ENCODE measurements around the gene FAN1. TPM values are rescaled to one million over a fixed set of nuclear protein-coding genes. Genes with fewer than 3 reads are reported as not detected.
A peak's percentile ranks its signal among the peaks of the same experiment; 100 is the strongest.

The FAN1 gene
- total and polyA plus RNA-seq, 2 of the 13 experiments (the other 11 are each of a cell fraction or from before 2014, with no cell fraction given) = 10.8 to 20.1 TPM

DNA sequence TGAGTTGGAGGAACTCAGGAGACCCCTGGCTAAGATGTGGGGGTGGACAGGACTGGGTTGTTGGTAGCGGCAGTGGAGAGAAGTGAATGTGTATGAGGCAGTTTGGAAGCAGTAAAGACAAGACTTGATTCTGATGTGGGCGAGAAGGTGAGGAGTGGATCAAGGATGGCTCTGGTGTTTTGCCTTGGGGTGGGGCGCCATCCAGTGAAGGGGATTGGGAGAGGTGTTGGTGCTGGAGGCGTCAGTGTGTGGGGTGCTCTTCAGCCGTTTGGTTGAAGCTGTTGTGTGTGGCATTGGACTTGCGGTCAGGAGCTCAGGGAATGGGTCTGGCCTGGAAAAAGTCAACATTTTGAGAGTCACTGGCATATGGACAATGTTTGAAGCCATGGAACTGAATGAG is 13.3 kb downstream of the FAN1 start:
- no TSS peak for BruUV-seq (replicated peaks)
- H3K9ac ChIP-seq (ENCODE audit: insufficient read depth, low read depth, low read length) = no peak overlapping the region
- no peak overlapping the region for H3K4me3 ChIP-seq (replicated peaks in 1 of 3; ENCODE audit: insufficient read depth in 1 of 3, low read depth in 2 of 3, low read length in 3 of 3)
- intact Hi-C loops (cut with micrococcal nuclease; ENCODE audit: unreplicated experiment) (no loop called here), in situ Hi-C loops (cut with HindIII; ENCODE audit: extremely low pct_ligation_motif_present, low pct_unique_long_range_greater_than_20kb) (no loop called here)
- no peaks in the 10 kb centered on the region for H3K27me3 ChIP-seq (ENCODE audit: control insufficient read depth in 1 of 2, insufficient read depth in 2 of 2, low read length in 2 of 2)
- no peak overlapping the region for H2AFZ ChIP-seq (ENCODE audit: low read length)
- ChIA-PET CTCF (ENCODE audit: low intra/inter-chr PET ratio, low total read pairs) (no interaction called here), POLR2A (no interaction called here)
- WGBS (ENCODE audit: low lambda C conversion rate) = 91% methylated on average over 6 of the region's 6 CpGs
- no peak for DNase-seq (ENCODE audit: low spot score)
- H3K4me2 ChIP-seq (ENCODE audit: low read depth, low read length) = no peak overlapping the region
- H3K27ac ChIP-seq (ENCODE audit: extremely low read length, insufficient read depth, low read length) = no peak overlapping the region
- ATAC-seq = no peak
- TF ChIP-seq ZNF552 (CRISPR knock-in tag; IDR thresholded peaks at IDR 0.05; ENCODE audit: borderline replicate concordance) (no peak), CTCF (CRISPR knock-in tag; IDR thresholded peaks at IDR 0.05) (peak; percentile 11; the same call in 1 of the 2 replicates)
- H3K36me3 ChIP-seq (replicated peaks in 1 of 2; ENCODE audit: control insufficient read depth in 1 of 2, insufficient read depth in 2 of 2, low read length in 2 of 2) = peaks cover 8 to 62% of the 10 kb centered on the region in 2 experiments; a peak in 4 of 5 replicates
- no peaks in the 10 kb centered on the region for H3K9me3 ChIP-seq (ENCODE audit: low read length)
- H3K4me1 ChIP-seq (ENCODE audit: insufficient read depth, low read length) = no peaks in the 10 kb centered on the region
- no peaks in the 10 kb centered on the region for H3K79me2 ChIP-seq (ENCODE audit: insufficient read depth, low read length)
- no peak for FAIRE-seq
- H4K20me1 ChIP-seq (ENCODE audit: insufficient read depth, low read length) = no peaks in the 10 kb centered on the region

GRCh38 chr15:30917675-30918074 is 14.0 kb downstream of the FAN1 start:
- Histone ChIP-seq H3K79me2 (ENCODE audit: insufficient read depth, low read length) (no peaks in the 10 kb centered on the region), H3K36me3 (replicated peaks in 1 of 2; ENCODE audit: control insufficient read depth in 1 of 2, insufficient read depth in 2 of 2, low read length in 2 of 2) (peaks cover 8 to 66% of the 10 kb centered on the region in 2 experiments), H4K20me1 (ENCODE audit: insufficient read depth, low read length) (no peaks in the 10 kb centered on the region), H3K27me3 (ENCODE audit: control insufficient read depth in 1 of 2, insufficient read depth in 2 of 2, low read length in 2 of 2) (no peaks in the 10 kb centered on the region), H3K9ac (ENCODE audit: insufficient read depth, low read depth, low read length) (no peak overlapping the region), H3K9me3 (ENCODE audit: low read length) (no peaks in the 10 kb centered on the region), H3K27ac (ENCODE audit: extremely low read length, insufficient read depth, low read length) (no peak overlapping the region), H3K4me3 (replicated peaks in 1 of 3; ENCODE audit: insufficient read depth in 1 of 3, low read depth in 2 of 3, low read length in 3 of 3) (no peak overlapping the region), H2AFZ (ENCODE audit: low read length) (no peak overlapping the region), H3K4me2 (ENCODE audit: low read depth, low read length) (no peak overlapping the region), H3K4me1 (ENCODE audit: insufficient read depth, low read length) (no peaks in the 10 kb centered on the region)
- ATAC-seq (no peak), DNase-seq (ENCODE audit: low spot score) (no peak), FAIRE-seq (no peak)
- CTCF ChIA-PET (ENCODE audit: low intra/inter-chr PET ratio, low total read pairs) = no interaction called here
- TF ChIP-seq, protein P1, sequence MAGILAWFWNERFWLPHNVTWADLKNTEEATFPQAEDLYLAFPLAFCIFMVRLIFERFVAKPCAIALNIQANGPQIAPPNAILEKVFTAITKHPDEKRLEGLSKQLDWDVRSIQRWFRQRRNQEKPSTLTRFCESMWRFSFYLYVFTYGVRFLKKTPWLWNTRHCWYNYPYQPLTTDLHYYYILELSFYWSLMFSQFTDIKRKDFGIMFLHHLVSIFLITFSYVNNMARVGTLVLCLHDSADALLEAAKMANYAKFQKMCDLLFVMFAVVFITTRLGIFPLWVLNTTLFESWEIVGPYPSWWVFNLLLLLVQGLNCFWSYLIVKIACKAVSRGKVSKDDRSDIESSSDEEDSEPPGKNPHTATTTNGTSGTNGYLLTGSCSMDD (CRISPR knock-in tag; IDR thresholded peaks at IDR 0.05) = no peak
- no peak for TF ChIP-seq EED (CRISPR knock-in tag; IDR thresholded peaks at IDR 0.05)
- no peak for TF ChIP-seq ELF1 (CRISPR knock-in tag; IDR thresholded peaks at IDR 0.05)
- no peak for TF ChIP-seq EEA1 (CRISPR knock-in tag; IDR thresholded peaks at IDR 0.05; ENCODE audit: borderline replicate concordance)
- in situ Hi-C loops (cut with HindIII; ENCODE audit: extremely low pct_ligation_motif_present, low pct_unique_long_range_greater_than_20kb) (no loop called here), intact Hi-C loops (cut with micrococcal nuclease; ENCODE audit: unreplicated experiment) (no loop called here)
- POLR2A ChIA-PET = no interaction called here
- WGBS (ENCODE audit: low lambda C conversion rate) = 97% methylated on average over 1 of the region's 1 CpG
- no TSS peak for BruUV-seq (replicated peaks)
